Activated CD4-positive, alpha-beta T cell treated with anti-CD3 and anti-CD28 coated beads for 4 hours (primary cell): Measurements from ENCODE around the gene SCN3A.

Source experiments
- DNase-seq, 2 donors: peaks; one replicate each; pipeline ENCODE4 v3.0.0-alpha.2; 2020

The SCN3A gene

DNA sequence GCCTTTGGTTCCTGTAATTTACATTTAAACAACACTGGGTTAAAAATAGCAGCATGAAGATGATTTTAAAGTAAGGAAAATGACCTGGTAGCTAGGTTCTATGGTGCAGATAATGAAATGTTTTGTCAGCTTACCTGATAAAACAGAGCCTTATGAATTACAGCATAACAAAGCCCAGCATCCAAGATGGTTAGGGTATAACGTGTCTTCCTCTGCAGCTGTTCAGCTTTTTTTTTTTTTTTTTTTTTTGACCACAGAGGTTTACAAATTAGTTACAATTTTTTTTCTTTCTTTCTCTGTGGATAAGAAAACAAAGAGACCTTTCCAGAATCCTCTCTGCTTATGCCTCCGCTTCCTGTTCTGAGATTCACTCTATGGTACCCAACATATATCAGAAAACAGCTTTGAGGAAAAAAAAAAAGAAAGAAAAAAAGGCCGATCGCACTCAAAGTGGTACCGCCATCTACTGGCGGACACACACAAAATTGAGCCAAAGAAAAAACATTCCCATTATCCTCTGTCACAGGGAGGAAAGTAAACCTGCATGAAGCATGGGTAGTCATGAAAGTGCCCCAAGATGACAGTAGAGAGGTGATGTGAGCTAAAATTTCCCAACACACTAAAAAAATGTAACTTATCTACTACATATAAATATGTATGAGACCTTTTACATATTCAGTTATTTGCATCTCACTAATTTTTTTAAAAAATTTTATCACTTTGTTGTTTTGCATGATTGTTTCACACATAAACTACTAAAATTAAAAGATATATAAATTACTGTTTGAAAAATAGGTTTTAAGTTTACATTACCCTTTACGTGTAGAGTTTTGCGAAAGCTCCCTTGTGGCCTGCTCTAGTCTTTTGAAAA, at the start of gene SCN3A:
SCN3A (minus strand) TSS at position 362 of the 871 bp plus-strand sequence. CDS start 27,656 bp downstream, outside the sequence.
- DNase-seq, result no peak

DNA sequence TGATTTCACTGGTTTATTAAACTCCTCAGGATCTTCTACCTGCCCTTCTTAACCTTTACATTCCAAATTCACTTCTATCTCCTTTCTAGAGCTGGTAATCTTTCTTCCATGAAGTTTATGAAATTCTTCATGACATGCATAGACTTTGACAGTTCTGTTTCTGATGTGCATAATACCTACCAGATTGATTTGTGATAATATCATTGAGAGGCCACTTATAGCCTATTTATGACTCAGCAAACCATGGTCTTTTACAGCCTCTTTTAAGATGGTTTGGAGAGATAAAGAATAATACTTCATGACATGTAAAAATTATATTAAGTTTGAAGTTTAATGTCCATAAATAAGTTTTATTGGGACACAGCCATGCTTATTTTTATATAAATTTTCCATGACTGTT, 49.3 kb upstream of the SCN3A start:
- DNase-seq, result no peak

- no peak for DNase-seq
Measured at GRCh38 chr2:165251366-165251765, 47.5 kb upstream of the SCN3A start.

- no peak for DNase-seq
Measured at GRCh38 chr2:165248238-165248637, 44.4 kb upstream of the SCN3A start.

- no peak for DNase-seq
Measured at GRCh38 chr2:165245081-165245793, 41.4 kb upstream of the SCN3A start.

DNA sequence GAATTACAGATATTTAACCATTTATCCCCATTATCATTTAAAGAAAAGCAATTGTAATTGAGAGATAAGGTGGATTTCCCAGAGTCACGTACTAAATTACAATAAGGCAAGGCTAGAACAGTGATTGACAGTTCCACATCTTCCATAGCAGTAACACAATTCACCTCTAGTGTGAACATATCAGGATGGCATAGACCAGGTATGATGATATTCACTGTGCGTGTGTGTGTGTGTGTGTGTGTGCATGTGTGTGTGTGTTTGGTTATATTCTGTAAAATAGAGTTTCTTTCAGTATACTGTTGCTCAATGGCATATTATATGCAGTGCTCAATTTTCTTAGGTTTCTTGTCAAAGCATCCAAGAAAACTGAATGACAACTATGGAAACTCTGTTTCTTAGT, 37.1 kb upstream of the SCN3A start:
- DNase-seq, result no peak

- DNase-seq, result no peak
Measured at GRCh38 chr2:165239856-165240515, 36.1 kb upstream of the SCN3A start.

DNA sequence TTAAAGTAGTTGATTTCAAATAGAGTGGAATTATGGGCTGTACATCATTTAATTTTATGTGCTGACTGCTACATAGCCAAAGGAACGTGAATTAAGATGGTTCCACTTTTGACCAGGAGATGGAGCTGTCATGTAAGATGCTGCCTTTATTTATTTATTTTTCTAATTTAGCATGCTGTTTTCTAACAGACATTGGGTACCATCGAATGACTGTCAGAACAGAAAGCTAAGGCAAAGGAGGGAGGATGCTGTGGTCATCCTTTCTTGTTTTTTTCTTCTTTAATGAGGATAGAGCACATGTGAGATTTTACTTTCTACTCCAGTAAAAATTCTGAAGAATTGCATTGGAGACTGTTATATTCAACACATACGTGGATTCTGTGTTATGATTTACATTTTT, 35.4 kb upstream of the SCN3A start, which contains the start of gene SCN2A:
SCN2A (plus strand) TSS at position 185 of the 400 bp plus-strand sequence. CDS start 56,410 bp downstream, outside the sequence.
- DNase-seq, result no peak

GRCh38 chr2:165238295-165238694, 34.4 kb upstream of the SCN3A start:
- DNase-seq, result no peak

DNA sequence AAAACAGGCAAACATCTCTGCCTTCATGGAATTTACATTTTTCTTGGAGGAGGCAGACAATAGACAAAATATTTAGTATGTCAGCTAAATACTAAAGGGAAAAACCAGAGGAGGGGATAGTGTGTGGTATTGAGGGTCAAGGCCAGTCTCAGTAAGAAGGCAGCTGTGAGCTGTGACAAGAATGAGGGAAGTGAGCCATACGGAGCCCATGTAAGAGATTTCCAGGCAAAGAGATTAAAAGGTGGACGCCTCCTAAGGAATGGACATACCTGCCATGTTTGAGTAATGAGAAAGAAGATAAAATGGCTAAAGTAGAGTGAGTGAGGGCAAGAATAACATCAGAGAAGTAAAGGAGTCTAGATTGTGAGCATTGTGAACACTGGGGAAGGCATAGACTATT, 33.2 kb upstream of the SCN3A start:
- no peak for DNase-seq

GRCh38 chr2:165227571-165227970, 23.7 kb upstream of the SCN3A start:
- no peak for DNase-seq

- DNase-seq, result no peak
Measured at GRCh38 chr2:165224941-165225340, 21.1 kb upstream of the SCN3A start.

- no peak for DNase-seq
Measured at GRCh38 chr2:165219481-165219880, 15.6 kb upstream of the SCN3A start.

- DNase-seq, result no peak
Measured at GRCh38 chr2:165214093-165214492, 10.2 kb upstream of the SCN3A start.

DNA sequence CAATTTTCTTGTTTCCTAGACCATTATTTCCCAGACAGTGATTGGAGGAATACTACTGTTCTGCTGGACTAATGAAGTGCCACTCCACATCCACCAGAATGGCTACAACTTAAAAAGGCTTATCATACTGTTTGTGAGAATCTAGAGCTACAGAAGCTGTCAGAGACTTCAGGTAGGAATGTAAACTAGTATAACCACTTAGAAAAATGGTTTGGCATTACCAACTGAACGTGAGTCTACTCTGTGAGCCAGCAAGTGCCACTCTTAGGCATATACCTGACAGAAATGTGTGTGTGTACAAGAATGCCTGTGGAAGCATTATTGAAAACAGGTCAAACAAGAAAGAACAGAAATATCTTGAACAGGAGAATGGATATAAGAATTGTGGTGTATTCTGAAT, 4.2 kb upstream of the SCN3A start:
- no peak for DNase-seq

DNA sequence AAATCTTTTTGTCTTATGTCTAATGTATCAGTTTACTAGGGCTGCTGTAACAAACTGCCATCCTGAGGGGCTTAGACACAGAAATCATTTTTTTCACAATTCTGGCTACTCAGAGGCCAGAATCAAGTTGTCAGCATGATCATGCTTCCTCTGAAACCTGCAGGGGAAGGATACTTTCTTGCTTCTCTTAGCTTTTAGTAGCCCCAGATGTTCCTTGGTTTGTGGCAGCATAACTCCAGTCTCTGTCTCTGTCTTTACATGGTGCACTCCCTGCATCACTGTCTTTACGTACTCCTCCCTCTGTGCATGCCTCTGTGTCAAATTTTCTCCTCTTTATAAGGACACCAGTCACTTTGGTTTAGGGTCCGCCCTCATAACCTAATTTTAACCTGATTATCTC, 2.0 kb upstream of the SCN3A start:
- no peak for DNase-seq

DNA sequence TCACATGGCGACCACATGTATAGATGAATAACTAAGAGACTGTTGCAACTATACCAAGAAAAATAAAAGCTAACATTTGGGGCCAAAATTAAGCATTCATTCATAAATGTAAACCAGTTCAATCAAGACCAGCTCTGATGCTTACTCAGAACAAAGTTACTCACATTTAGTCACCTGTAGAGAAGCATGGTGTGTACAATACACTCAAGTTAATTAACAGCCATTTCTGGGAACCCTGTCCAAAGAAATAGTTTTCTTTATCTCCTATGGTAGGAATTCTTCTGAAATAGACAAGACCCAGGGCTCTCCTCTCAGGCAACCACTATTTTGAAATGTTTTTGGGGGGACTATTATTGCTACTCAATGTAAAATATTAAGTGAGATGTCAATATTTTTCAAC, 1.6 kb downstream of the SCN3A start:
- DNase-seq, result no peak

- DNase-seq, result no peak
Measured at GRCh38 chr2:165198181-165198580, 5.7 kb downstream of the SCN3A start.

DNA sequence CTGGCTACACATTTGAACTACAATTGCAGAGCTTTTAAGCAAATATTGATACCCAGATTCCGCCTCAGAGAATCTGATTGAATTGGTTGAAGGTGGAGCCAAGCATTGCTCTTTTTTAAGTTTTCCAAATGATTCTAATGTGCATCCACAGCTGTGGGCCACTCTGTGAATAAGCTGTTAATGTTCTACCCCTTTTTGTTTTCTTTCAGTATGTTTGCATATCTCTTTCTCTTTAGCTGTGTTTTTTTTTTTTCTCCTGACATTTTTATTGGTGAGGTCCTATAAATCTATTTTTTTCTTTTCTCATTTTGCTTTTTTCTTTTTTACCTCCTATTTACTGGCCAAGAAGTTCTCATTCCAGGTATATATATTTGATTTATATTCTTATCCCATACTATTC, 6.5 kb downstream of the SCN3A start:
- no peak for DNase-seq

DNA sequence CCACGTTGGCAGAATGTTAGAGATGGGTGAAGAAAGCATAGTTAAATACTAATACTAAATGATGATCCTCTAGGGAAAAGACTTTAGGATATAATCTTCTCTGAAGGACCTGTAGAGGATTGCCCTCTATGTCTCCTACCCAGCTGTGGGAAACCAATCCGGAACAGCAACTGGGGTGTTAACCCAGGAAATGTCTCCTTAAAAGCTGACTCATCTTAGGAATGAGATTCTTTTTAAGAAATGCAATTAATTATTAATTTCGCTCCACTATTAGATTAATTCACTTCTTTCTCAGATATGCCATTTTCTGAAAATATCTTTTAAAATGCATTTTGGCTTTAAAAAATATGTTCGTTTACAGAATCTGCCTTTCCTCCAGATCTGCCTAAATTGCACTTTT, 7.4 kb downstream of the SCN3A start:
- DNase-seq, result no peak

DNA sequence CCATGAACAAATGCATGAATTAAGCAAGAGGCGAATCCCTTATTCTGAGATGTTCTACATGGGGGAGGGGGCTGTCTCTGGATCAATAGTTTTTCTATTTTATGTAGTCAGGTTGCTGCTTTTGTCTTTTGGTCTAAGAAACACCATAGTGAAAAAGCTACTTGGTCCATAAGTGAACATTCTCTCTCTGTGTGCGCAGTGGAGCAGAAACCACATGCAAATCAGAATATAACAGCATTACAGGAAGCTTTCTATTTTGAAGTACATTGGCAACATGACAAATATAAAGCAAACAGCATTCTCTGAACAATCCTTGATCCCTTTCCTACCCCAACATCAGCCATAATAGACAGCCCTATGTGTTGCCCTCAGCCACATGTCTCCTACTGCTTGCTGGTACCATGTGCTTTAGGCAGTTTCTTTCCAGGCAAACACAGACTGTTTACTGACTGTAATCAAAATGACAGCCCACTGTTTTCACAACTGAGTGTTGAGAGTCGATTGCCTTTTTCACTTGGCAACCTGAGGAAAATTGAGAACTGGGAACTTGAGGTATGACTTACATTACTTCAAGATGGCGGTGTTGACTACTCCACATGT, 10.6 kb downstream of the SCN3A start:
- no peak for DNase-seq

DNA sequence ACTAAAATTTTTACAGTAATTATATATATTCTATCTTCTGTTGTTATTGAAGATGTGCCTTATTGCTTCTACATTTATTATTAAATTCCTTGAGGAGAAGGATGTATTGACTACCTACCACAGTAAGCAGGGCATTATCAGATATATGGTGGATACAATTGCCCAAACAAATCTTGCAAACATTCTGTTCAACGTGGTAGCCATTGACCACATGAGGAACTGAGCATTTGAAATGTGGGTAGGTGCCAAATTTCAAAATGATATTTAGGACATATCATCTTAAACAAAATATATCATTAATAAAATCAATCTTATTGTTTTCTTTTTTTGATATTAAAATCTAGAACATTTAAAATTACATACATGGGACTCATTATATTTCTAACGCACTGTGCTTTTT, 11.1 kb downstream of the SCN3A start:
- DNase-seq, result no peak

- no peak for DNase-seq
Measured at GRCh38 chr2:165191096-165191728, 12.6 kb downstream of the SCN3A start.
